HS-5 (cell line): ENCODE results near the gene ARFGEF3.
"Not testable (repeated sequence)": the region's sequence is repeated elsewhere in the genome, so short reads cannot be mapped to it uniquely, and the experiment has no call there.

Experiments
- DNase-seq: peaks from one replicate; pipeline ENCODE4 v3.0.0-alpha.2; 2012; ENCODE audit warnings: low read depth

Gene ARFGEF3

GRCh38 chr6:138211601-138212000 is 49.9 kb downstream of the ARFGEF3 start:
- no peak for DNase-seq

- DNase-seq = not testable (repeated sequence)
These were observed 50.8 kb downstream of the ARFGEF3 start for GRCh38 chr6:138212530-138212929.

GRCh38 chr6:138215093-138215782 is 53.5 kb downstream of the ARFGEF3 start:
- DNase-seq = no peak

- no peak for DNase-seq
These were observed 56.7 kb downstream of the ARFGEF3 start, which contains the start of gene PBOV1 for GRCh38 chr6:138218449-138218848. Gene PBOV1 (minus strand): TSS chr6:138218491. CDS start chr6:138218395, 96 bp downstream.

GRCh38 chr6:138219398-138219797 is 57.7 kb downstream of the ARFGEF3 start:
- no peak for DNase-seq

- no peak for DNase-seq
These were observed 58.2 kb downstream of the ARFGEF3 start for GRCh38 chr6:138219901-138220300.

- no peak for DNase-seq
These were observed 61.3 kb downstream of the ARFGEF3 start for GRCh38 chr6:138222901-138223546.

- DNase-seq = no peak
These were observed 64.2 kb downstream of the ARFGEF3 start for GRCh38 chr6:138225953-138226352.

GRCh38 chr6:138226700-138227315 is 65.1 kb downstream of the ARFGEF3 start:
- no peak for DNase-seq

GRCh38 chr6:138227316-138227781 is 65.6 kb downstream of the ARFGEF3 start:
- DNase-seq = no peak

- DNase-seq = no peak
These were observed 67.3 kb downstream of the ARFGEF3 start for GRCh38 chr6:138229072-138229471.

GRCh38 chr6:138229663-138230179 is 68.0 kb downstream of the ARFGEF3 start:
- DNase-seq = no peak

GRCh38 chr6:138230221-138230620 is 68.5 kb downstream of the ARFGEF3 start:
- no peak for DNase-seq

GRCh38 chr6:138230759-138231380 is 69.1 kb downstream of the ARFGEF3 start:
- DNase-seq = no peak

GRCh38 chr6:138231381-138231886 is 69.7 kb downstream of the ARFGEF3 start:
- no peak for DNase-seq

GRCh38 chr6:138234363-138234762 is 72.6 kb downstream of the ARFGEF3 start:
- DNase-seq = no peak

GRCh38 chr6:138235205-138235604 is 73.5 kb downstream of the ARFGEF3 start:
- no peak for DNase-seq

- DNase-seq = no peak
These were observed 74.0 kb downstream of the ARFGEF3 start for GRCh38 chr6:138235693-138236092.

- DNase-seq = no peak
These were observed 75.7 kb downstream of the ARFGEF3 start for GRCh38 chr6:138237463-138237862.

- DNase-seq = no peak
These were observed 76.6 kb downstream of the ARFGEF3 start for GRCh38 chr6:138238368-138238767.

- DNase-seq = no peak
These were observed 78.0 kb downstream of the ARFGEF3 start for GRCh38 chr6:138239774-138240173.
